Ramos (cell line): ENCODE measurements around the gene MOSPD3.

Source experiments
- in situ Hi-C: fragments of 300-500 bp; cut with MboI; formaldehyde crosslinking; loops from one replicate; pipeline ENCODE4 v1.14.3; 2022; ENCODE audit warnings: low sequenced_read_pairs; ENCODE audit not compliant: unreplicated experiment

MOSPD3 gene

GRCh38 chr7:100621554-100621953, 9.2 kb downstream of the MOSPD3 start:
- in situ Hi-C loops: no loop called here

GRCh38 chr7:100623951-100624824, 11.8 kb downstream of the MOSPD3 start:
- in situ Hi-C loops: no loop called here

- in situ Hi-C loops: no loop called here
Observed at GRCh38 chr7:100626055-100626454, 13.7 kb downstream of the MOSPD3 start.

GRCh38 chr7:100626530-100627237, 14.3 kb downstream of the MOSPD3 start:
- in situ Hi-C loops: no loop called here

GRCh38 chr7:100627238-100627549, 14.9 kb downstream of the MOSPD3 start:
- in situ Hi-C loops: no loop called here

- in situ Hi-C loops: no loop called here
Observed at GRCh38 chr7:100629117-100629716, 16.9 kb downstream of the MOSPD3 start.

GRCh38 chr7:100630066-100630465, 17.7 kb downstream of the MOSPD3 start:
- in situ Hi-C loops: no loop called here

GRCh38 chr7:100632951-100633717, 20.8 kb downstream of the MOSPD3 start:
- in situ Hi-C loops: no loop called here

- in situ Hi-C loops: no loop called here
Observed at GRCh38 chr7:100639995-100640516, 27.7 kb downstream of the MOSPD3 start.

- in situ Hi-C loops: no loop called here
Observed at GRCh38 chr7:100640517-100641440, 28.4 kb downstream of the MOSPD3 start.

GRCh38 chr7:100641463-100641859, 29.1 kb downstream of the MOSPD3 start, which contains the start of gene TFR2:
TFR2 (minus strand) TSS chr7:100641552; CDS start chr7:100641509, 43 bp downstream.
- in situ Hi-C loops: no loop called here

- in situ Hi-C loops: no loop called here
Observed at GRCh38 chr7:100641860-100642533, 29.7 kb downstream of the MOSPD3 start.

- in situ Hi-C loops: no loop called here
Observed at GRCh38 chr7:100642534-100642907, 30.2 kb downstream of the MOSPD3 start.

GRCh38 chr7:100649826-100650565, 37.7 kb downstream of the MOSPD3 start:
- in situ Hi-C loops: no loop called here

GRCh38 chr7:100654908-100655831, 42.8 kb downstream of the MOSPD3 start:
- in situ Hi-C loops: no loop called here

GRCh38 chr7:100655908-100656674, 43.8 kb downstream of the MOSPD3 start, which contains the start of gene ACTL6B:
ACTL6B (minus strand) TSS chr7:100656448; CDS start chr7:100656354, 94 bp downstream.
- in situ Hi-C loops: no loop called here
